GM12878 (cell line): ENCODE measurements around the gene VSIG8. TPM values are rescaled to one million over a fixed set of nuclear protein-coding genes. Genes with fewer than 3 reads are reported as not detected.

Source experiments
- ATAC-seq: fragments of 200-7000 bp; cut with Tn5 transposase; 3 replicates; pipeline ENCODE4 v1.9.1; 2020; ENCODE audit warnings: mild to moderate bottlenecking, moderate library complexity
- BruUV-seq: library from RNA; stranded (reverse); fragments of 400-500 nt; replicated peaks from 2 replicates; lab custom pipeline; 2021; lab: Mats Ljungman, UMichigan
- CTCF ChIA-PET: fragments of 300-600 bp; sonication (Branson Sonifier 250); formaldehyde crosslinking; extraction: SDS; loops from one replicate; lab custom pipeline; 2021; ENCODE audit warnings: inconsistent platforms; lab: Yijun Ruan, JAX
- POLR2A ChIA-PET: fragments of 350-600 bp; formaldehyde crosslinking; extraction: SDS; loops from one replicate; lab custom pipeline; 2021; ENCODE audit warnings: inconsistent platforms; lab: Charles Lee
- RAD21 ChIA-PET: fragments of 300-600 bp; sonication (Branson Sonifier 250); formaldehyde crosslinking; loops from one replicate; lab custom pipeline; 2023; ENCODE audit warnings: antibody characterized with exemption; ENCODE audit not compliant: unreplicated experiment; lab: Charles Lee
- SMC1A ChIA-PET: fragments of 300-600 bp; sonication (Branson Sonifier 250); formaldehyde crosslinking; loops from one replicate; lab custom pipeline; 2023; ENCODE audit not compliant: unreplicated experiment, uncharacterized antibody; lab: Charles Lee
- DNase-seq: peaks from one replicate; pipeline ENCODE4 v3.0.0-alpha.2; 2011; ENCODE audit warnings: low read depth, low spot score
- FAIRE-seq: peaks from 3 replicates; lab custom pipeline; 2011; peaks lifted over from hg19 to GRCh38; lab: Jason Lieb, UNC
- H2AFZ ChIP-seq: 2 replicates; pipeline ENCODE4 v1.6.0; 2011; ENCODE audit warnings: low read depth, low read length, control low read depth; ENCODE audit not compliant: control insufficient read depth
- H3K27ac ChIP-seq: 2 replicates; pipeline ENCODE4 v1.5.1; 2011; ENCODE audit warnings: control low read depth; ENCODE audit not compliant: control insufficient read depth, insufficient read depth
- H3K27me3 ChIP-seq, 2 experiments: replicated peaks in 1 of 2; 2 replicates each; pipeline versions ENCODE4 v1.6.0 to v1.6.1; 2011; ENCODE audit warnings: low read length in 1 of 2; ENCODE audit not compliant: control insufficient read depth in 2 of 2, insufficient read depth in 2 of 2
- H3K36me3 ChIP-seq, 2 experiments: 2 replicates each; pipeline ENCODE4 v1.5.1; 2011; ENCODE audit warnings: low read length in 1 of 2; ENCODE audit not compliant: control insufficient read depth in 2 of 2, insufficient read depth in 2 of 2
- H3K4me1 ChIP-seq: 2 replicates; pipeline ENCODE4 v1.6.1; 2011; ENCODE audit warnings: mild to moderate bottlenecking, low read length, moderate library complexity, mixed read lengths; ENCODE audit not compliant: control insufficient read depth, insufficient read depth
- H3K4me2 ChIP-seq: 2 replicates; pipeline ENCODE4 v1.6.0; 2011; ENCODE audit warnings: control low read depth; ENCODE audit not compliant: control insufficient read depth, insufficient read depth
- H3K4me3 ChIP-seq: fragments of 200-600 bp; sonication (generic); 2 replicates; pipeline ENCODE4 v1.5.1; 2016
- H3K79me2 ChIP-seq: 2 replicates; pipeline ENCODE4 v1.6.0; 2011; ENCODE audit warnings: low read length; ENCODE audit not compliant: control insufficient read depth, insufficient read depth
- H3K9ac ChIP-seq: 2 replicates; pipeline ENCODE4 v1.8.0; 2011; ENCODE audit warnings: low read length, control low read depth, mixed read lengths; ENCODE audit not compliant: control insufficient read depth, insufficient read depth
- H3K9me3 ChIP-seq: replicated peaks from 3 replicates; pipeline ENCODE4 v1.5.1; 2011; ENCODE audit warnings: mild to moderate bottlenecking, low read length; ENCODE audit not compliant: control insufficient read depth, insufficient read depth
- H4K20me1 ChIP-seq: 2 replicates; pipeline ENCODE4 v1.6.0; 2011; ENCODE audit not compliant: control insufficient read depth, insufficient read depth
- EP300 ChIP-seq, 2 experiments: fragments of 150-350 bp in 1 of 2; IDR thresholded peaks; 2 replicates each; pipeline ENCODE4 v1.6.1; 2011 to 2012; ENCODE audit warnings: low read depth in 2 of 2, low read length in 2 of 2, borderline replicate concordance in 1 of 2, improper control_type of control experiment in 1 of 2, inconsistent platforms in 1 of 2; ENCODE audit not compliant: control insufficient read depth in 1 of 2
- FOS ChIP-seq: IDR thresholded peaks from 3 replicates; pipeline ENCODE4 v1.6.1; 2011; ENCODE audit warnings: borderline replicate concordance; ENCODE audit not compliant: insufficient read length; ENCODE audit errors: extremely low read depth
- GATAD2B ChIP-seq: fragments of 450-650 bp; conservative IDR thresholded peaks from 2 replicates; pipeline ENCODE4 v1.6.1; 2017; ENCODE audit warnings: low read depth, mild to moderate bottlenecking, moderate library complexity
- HDAC2 ChIP-seq: fragments of 200-600 bp; sonication (generic); IDR thresholded peaks from 2 replicates; pipeline ENCODE4 v1.6.1; 2017
- JUNB ChIP-seq: IDR thresholded peaks from 2 replicates; pipeline ENCODE4 v1.6.1; 2016; ENCODE audit warnings: antibody characterized with exemption, mild to moderate bottlenecking
- JUND ChIP-seq: IDR thresholded peaks from 2 replicates; pipeline ENCODE4 v1.6.1; 2012; ENCODE audit warnings: low read depth, mild to moderate bottlenecking, low read length, improper control_type of control experiment, moderate library complexity
- NFYA ChIP-seq: IDR thresholded peaks from 2 replicates; pipeline ENCODE4 v1.6.1; 2011; ENCODE audit warnings: low read depth, mild to moderate bottlenecking, low read length, improper control_type of control experiment, borderline replicate concordance
- REST ChIP-seq: IDR thresholded peaks from 2 replicates; pipeline ENCODE4 v1.6.1; 2012; ENCODE audit warnings: mild to moderate bottlenecking, low read depth, low read length
- SIN3A ChIP-seq: IDR thresholded peaks from 2 replicates; pipeline ENCODE4 v1.6.1; 2012; ENCODE audit warnings: low read depth, low read length, improper control_type of control experiment
- ZBTB4 ChIP-seq: fragments of 450-650 bp; formaldehyde crosslinking; IDR thresholded peaks from 2 replicates; pipeline ENCODE4 v1.4.0; 2022; ENCODE audit warnings: mild to moderate bottlenecking, moderate library complexity
- ZNF207 ChIP-seq: fragments of 450-650 bp; IDR thresholded peaks from 2 replicates; pipeline ENCODE4 v1.6.1; 2014; ENCODE audit warnings: antibody characterized with exemption, mild to moderate bottlenecking, borderline replicate concordance
- ZZZ3 ChIP-seq: IDR thresholded peaks from 2 replicates; pipeline ENCODE4 v1.6.1; 2011; ENCODE audit warnings: low read depth; ENCODE audit not compliant: control insufficient read depth, insufficient read length
- WGBS: methylation state at CpG from one replicate; pipeline ENCODE4 v1.1.6; 2016; ENCODE audit warnings: low lambda C conversion rate; ENCODE audit not compliant: insufficient replicate concordance, insufficient coverage; ENCODE audit errors: missing lambda C conversion rate; 5-methylcytosine and 5-hydroxymethylcytosine counted together
- in situ Hi-C: fragments of 300-500 bp; cut with MboI; formaldehyde crosslinking; loops from 9 replicates; pipeline ENCODE4 v1.14.3; 2018; ENCODE audit warnings: mixed read lengths
- intact Hi-C: fragments of 100-400 bp; cut with micrococcal nuclease; formaldehyde crosslinking; loops from one replicate; pipeline ENCODE4 v1.14.2; 2022; ENCODE audit not compliant: unreplicated experiment
- polyA plus RNA-seq, 11 experiments: library from polyadenylated mRNA; depleted of rRNA in 4 of 11; unstranded in 6 of 11; stranded (reverse) in 5 of 11; fragments of >200 nt; fragmentation: Nextera tagmentation in 4 of 11; fragmentation: Illumina TruSeq in 1 of 11; extraction: Ambion mirVana in 4 of 11; extraction: Trizol in 1 of 11; gene quantifications; 1 replicate in 1 of 11; 2 replicates in 10 of 11; pipeline versions ENCODE4 v1.2.1 to v1.2.3, GENCODE V29; 2011 to 2016; ENCODE audit warnings: inconsistent platforms in 2 of 11, missing spikeins in 2 of 11, low read depth in 1 of 11
- total RNA-seq, 4 experiments: library from RNA; depleted of rRNA in 3 of 4; stranded (reverse); fragments of >200 nt in 3 of 4; fragmentation: Illumina TruSeq in 1 of 4; extraction: Trizol in 1 of 4; gene quantifications; 2 replicates each; pipeline versions ENCODE4 v1.2.1 to v1.2.3, GENCODE V29; 2013 to 2021

The VSIG8 gene
- total and polyA plus RNA-seq, 10 of the 15 experiments (the other 5 are each of a cell fraction or from before 2014, with no cell fraction given) = not detected

GRCh38 chr1:159908031-159908940, 45.8 kb upstream of the VSIG8 start:
- in situ Hi-C loops (no loop called here), intact Hi-C loops (no loop called here)
- Histone ChIP-seq H3K36me3 (no peaks in the 10 kb centered on the region), H3K27me3 (no peaks in the 10 kb centered on the region), H3K9me3 (no peaks in the 10 kb centered on the region; the same call in 2 of the 3 replicates), H3K4me3 (no peak overlapping the region), H3K79me2 (no peaks in the 10 kb centered on the region; the same call in 1 of the 2 replicates), H3K4me1 (peaks cover 26% of the 10 kb centered on the region), H3K9ac (no peak overlapping the region), H4K20me1 (no peaks in the 10 kb centered on the region), H2AFZ (no peak overlapping the region), H3K27ac (no peak overlapping the region), H3K4me2 (no peak overlapping the region)
- DNase-seq (no peak), FAIRE-seq (no peak), ATAC-seq (no peak)
- ChIA-PET CTCF (interaction anchor here (1.2 to 8.9 kb wide), 6 partner anchors 11 to 109 kb away, joined by 3 to 68 read pairs (median 4); no protein-coding TSS in a partner anchor), SMC1A (interaction anchor here (1.1 to 1.5 kb wide), 3 partner anchors 14 to 98 kb away, joined by 3 to 7 read pairs (median 4); no protein-coding TSS in a partner anchor), RAD21 (interaction anchor here (0.8 to 1.5 kb wide), 3 partner anchors 13 to 15 kb away, joined by 5 read pairs; no protein-coding TSS in a partner anchor), POLR2A (interaction anchor here (0.5 to 0.6 kb wide), 2 partner anchors 99 to 353 kb away, joined by 3 to 6 read pairs; no protein-coding TSS in a partner anchor)
- BruUV-seq = no TSS peak
- 71% methylated on average over 9 of the region's 9 CpGs for WGBS
- no peak for TF ChIP-seq EP300 (IDR thresholded peaks at IDR 0.05; ENCODE audit: borderline replicate concordance in 1 of 2, control insufficient read depth in 1 of 2, low read depth in 2 of 2, low read length in 2 of 2)
- TF ChIP-seq JUNB = no peak
- no peak for TF ChIP-seq ZZZ3
- TF ChIP-seq ZBTB4 (CRISPR knock-in tag) = no peak
- TF ChIP-seq FOS = no peak
- no peak for TF ChIP-seq HDAC2
- TF ChIP-seq REST = no peak
- no peak for TF ChIP-seq ZNF207
- no peak for TF ChIP-seq GATAD2B
- no peak for TF ChIP-seq JUND
- no peak for TF ChIP-seq SIN3A
- no peak for TF ChIP-seq NFYA
